ENCODE measurements around the gene OR1K1.
"Not testable (repeated sequence)": the region's sequence is repeated elsewhere in the genome, so short reads cannot be mapped to it uniquely, and the experiment has no call there.

Gene OR1K1

GRCh38 chr9:122808141-122808540 lies 8.2 kb downstream of the OR1K1 start:
- Histone ChIP-seq H2BK12ac (ENCODE audit: low read length) (no peak overlapping the region), H3K79me1 (ENCODE audit: low read length) (no peaks in the 10 kb centered on the region), H4K91ac (ENCODE audit: low read depth, low read length) (no peak overlapping the region), H3K4me1 (ENCODE audit: control insufficient read depth in 1 of 2, insufficient read depth in 2 of 2, low read length in 2 of 2) (peaks cover 7 to 9% of the 10 kb centered on the region in 2 experiments), H2BK5ac (ENCODE audit: low read depth, low read length, poor library complexity) (no peak overlapping the region), H2AK5ac (ENCODE audit: low read length) (no peak overlapping the region), H3K18ac (ENCODE audit: low read length) (no peak overlapping the region), H2BK120ac (ENCODE audit: insufficient read depth, low read length, poor library complexity) (no peak overlapping the region), H3K4me3 (ENCODE audit: low read depth, low read length) (no peak overlapping the region), H3K36me3 (ENCODE audit: control insufficient read depth in 1 of 2, insufficient read depth in 2 of 2, low read length in 2 of 2) (no peaks in the 10 kb centered on the region), H2AFZ (ENCODE audit: insufficient read depth, low read length, poor library complexity) (no peak overlapping the region), H4K8ac (ENCODE audit: low read depth, low read length) (no peak overlapping the region), H3K14ac (ENCODE audit: low read length) (no peak overlapping the region), H3K23ac (ENCODE audit: low read length) (no peak overlapping the region), H3K4ac (ENCODE audit: low read depth, low read length) (no peak overlapping the region), H3K27me3 (ENCODE audit: insufficient read depth, low read length) (no peaks in the 10 kb centered on the region), H3K9ac (ENCODE audit: low read length) (no peak overlapping the region), H3K4me2 (ENCODE audit: low read length) (no peak overlapping the region), H4K12ac (ENCODE audit: low read depth, low read length) (no peak overlapping the region), H3K27ac (ENCODE audit: low read depth, low read length) (no peak overlapping the region), H3K79me2 (ENCODE audit: control insufficient read depth, insufficient read depth, low read length, poor library complexity) (no peaks in the 10 kb centered on the region), H3K9me3 (ENCODE audit: insufficient read depth, low read depth, low read length) (peaks cover 10% of the 10 kb centered on the region)
- WGBS (ENCODE audit: extremely low coverage, insufficient coverage, insufficient read length), result no CpG with 5 or more reads among the region's 3 CpGs
- DNase-seq, result no peak

GRCh38 chr9:122809261-122809660 lies 9.3 kb downstream of the OR1K1 start:
- not testable (repeated sequence) for H3K23ac ChIP-seq (ENCODE audit: low read length); H3K4me2 ChIP-seq (ENCODE audit: low read length); H2BK5ac ChIP-seq (ENCODE audit: low read depth, low read length, poor library complexity); H3K18ac ChIP-seq (ENCODE audit: low read length); H3K14ac ChIP-seq (ENCODE audit: low read length); H3K9ac ChIP-seq (ENCODE audit: low read length); H3K4me1 ChIP-seq (ENCODE audit: control insufficient read depth in 1 of 2, insufficient read depth in 2 of 2, low read length in 2 of 2); H2BK12ac ChIP-seq (ENCODE audit: low read length); H3K4ac ChIP-seq (ENCODE audit: low read depth, low read length); H3K9me3 ChIP-seq (ENCODE audit: insufficient read depth, low read depth, low read length); H2AK5ac ChIP-seq (ENCODE audit: low read length); H4K8ac ChIP-seq (ENCODE audit: low read depth, low read length); H3K27me3 ChIP-seq (ENCODE audit: insufficient read depth, low read length); H3K4me3 ChIP-seq (ENCODE audit: low read depth, low read length); H3K79me2 ChIP-seq (ENCODE audit: control insufficient read depth, insufficient read depth, low read length, poor library complexity); H3K36me3 ChIP-seq (ENCODE audit: control insufficient read depth in 1 of 2, insufficient read depth in 2 of 2, low read length in 2 of 2); H4K12ac ChIP-seq (ENCODE audit: low read depth, low read length); H2BK120ac ChIP-seq (ENCODE audit: insufficient read depth, low read length, poor library complexity); H2AFZ ChIP-seq (ENCODE audit: insufficient read depth, low read length, poor library complexity); H4K91ac ChIP-seq (ENCODE audit: low read depth, low read length); H3K27ac ChIP-seq (ENCODE audit: low read depth, low read length); H3K79me1 ChIP-seq (ENCODE audit: low read length)
- DNase-seq, result peak; percentile 37 to 76
- WGBS (ENCODE audit: extremely low coverage, insufficient coverage, insufficient read length), result no CpG with 5 or more reads among the region's 7 CpGs

GRCh38 chr9:122810306-122810946 lies 10.5 kb downstream of the OR1K1 start:
- H4K12ac ChIP-seq (ENCODE audit: low read depth, low read length), result no peak overlapping the region
- H2BK120ac ChIP-seq (ENCODE audit: insufficient read depth, low read length, poor library complexity), result no peak overlapping the region
- no peak overlapping the region for H3K23ac ChIP-seq (ENCODE audit: low read length)
- H3K4me1 ChIP-seq (ENCODE audit: control insufficient read depth in 1 of 2, insufficient read depth in 2 of 2, low read length in 2 of 2), result peaks cover 7 to 8% of the 10 kb centered on the region in 2 experiments
- H3K4me3 ChIP-seq (ENCODE audit: low read depth, low read length), result no peak overlapping the region
- no peaks in the 10 kb centered on the region for H3K36me3 ChIP-seq (ENCODE audit: control insufficient read depth in 1 of 2, insufficient read depth in 2 of 2, low read length in 2 of 2)
- no peak overlapping the region for H3K4ac ChIP-seq (ENCODE audit: low read depth, low read length)
- no peak overlapping the region for H2BK12ac ChIP-seq (ENCODE audit: low read length)
- no peak overlapping the region for H2AK5ac ChIP-seq (ENCODE audit: low read length)
- H3K9ac ChIP-seq (ENCODE audit: low read length), result no peak overlapping the region
- H3K27me3 ChIP-seq (ENCODE audit: insufficient read depth, low read length), result no peaks in the 10 kb centered on the region
- H3K9me3 ChIP-seq (ENCODE audit: insufficient read depth, low read depth, low read length), result peaks cover 6% of the 10 kb centered on the region
- H3K79me1 ChIP-seq (ENCODE audit: low read length), result no peaks in the 10 kb centered on the region
- H3K18ac ChIP-seq (ENCODE audit: low read length), result no peak overlapping the region
- H2BK5ac ChIP-seq (ENCODE audit: low read depth, low read length, poor library complexity), result no peak overlapping the region
- DNase-seq, result peak; percentile 82 to 98
- no peaks in the 10 kb centered on the region for H3K79me2 ChIP-seq (ENCODE audit: control insufficient read depth, insufficient read depth, low read length, poor library complexity)
- no CpG with 5 or more reads among the region's 8 CpGs for WGBS (ENCODE audit: extremely low coverage, insufficient coverage, insufficient read length)
- H4K8ac ChIP-seq (ENCODE audit: low read depth, low read length), result no peak overlapping the region
- no peak overlapping the region for H3K4me2 ChIP-seq (ENCODE audit: low read length)
- no peak overlapping the region for H3K14ac ChIP-seq (ENCODE audit: low read length)
- no peak overlapping the region for H4K91ac ChIP-seq (ENCODE audit: low read depth, low read length)
- no peak overlapping the region for H2AFZ ChIP-seq (ENCODE audit: insufficient read depth, low read length, poor library complexity)
- no peak overlapping the region for H3K27ac ChIP-seq (ENCODE audit: low read depth, low read length)

- H3K9ac ChIP-seq (ENCODE audit: low read length), result no peak overlapping the region
- H4K8ac ChIP-seq (ENCODE audit: low read depth, low read length), result no peak overlapping the region
- no peak overlapping the region for H2AK5ac ChIP-seq (ENCODE audit: low read length)
These were observed 12.8 kb downstream of the OR1K1 start for GRCh38 chr9:122812736-122813135.

More at GRCh38 chr9:122812736-122813135, 12.8 kb downstream of the OR1K1 start:
- DNase-seq, result no peak
- Histone ChIP-seq H3K9me3 (ENCODE audit: insufficient read depth, low read depth, low read length) (no peaks in the 10 kb centered on the region), H3K36me3 (ENCODE audit: control insufficient read depth in 1 of 2, insufficient read depth in 2 of 2, low read length in 2 of 2) (peaks cover 4 to 7% of the 10 kb centered on the region in 2 experiments), H3K4me3 (ENCODE audit: low read depth, low read length) (no peak overlapping the region), H3K27me3 (ENCODE audit: insufficient read depth, low read length) (no peaks in the 10 kb centered on the region), H3K4me2 (ENCODE audit: low read length) (no peak overlapping the region), H2AFZ (ENCODE audit: insufficient read depth, low read length, poor library complexity) (no peak overlapping the region), H3K14ac (ENCODE audit: low read length) (no peak overlapping the region), H2BK12ac (ENCODE audit: low read length) (no peak overlapping the region), H3K79me2 (ENCODE audit: control insufficient read depth, insufficient read depth, low read length, poor library complexity) (no peaks in the 10 kb centered on the region), H3K18ac (ENCODE audit: low read length) (no peak overlapping the region), H2BK5ac (ENCODE audit: low read depth, low read length, poor library complexity) (no peak overlapping the region), H3K23ac (ENCODE audit: low read length) (no peak overlapping the region), H3K79me1 (ENCODE audit: low read length) (no peaks in the 10 kb centered on the region), H4K12ac (ENCODE audit: low read depth, low read length) (no peak overlapping the region), H2BK120ac (ENCODE audit: insufficient read depth, low read length, poor library complexity) (no peak overlapping the region), H4K91ac (ENCODE audit: low read depth, low read length) (no peak overlapping the region), H3K4ac (ENCODE audit: low read depth, low read length) (no peak overlapping the region), H3K27ac (ENCODE audit: low read depth, low read length) (no peak overlapping the region), H3K4me1 (ENCODE audit: control insufficient read depth in 1 of 2, insufficient read depth in 2 of 2, low read length in 2 of 2) (peaks cover 7 to 8% of the 10 kb centered on the region in 2 experiments)
- no CpG with 5 or more reads among the region's 4 CpGs for WGBS (ENCODE audit: extremely low coverage, insufficient coverage, insufficient read length)
